H1 (cell line): Measurements from ENCODE around the gene KRT9. TPM values are rescaled to one million over a fixed set of nuclear protein-coding genes. Genes with fewer than 3 reads are reported as not detected.

Source experiments
- ATF3 ChIP-seq: IDR thresholded peaks from 2 replicates; pipeline ENCODE4 v1.6.1; 2011; ENCODE audit warnings: low read depth, mild to moderate bottlenecking, low read length; ENCODE audit not compliant: insufficient read depth
- MAFK ChIP-seq: IDR thresholded peaks from 2 replicates; pipeline ENCODE4 v1.6.1; 2012; ENCODE audit warnings: low read depth, mild to moderate bottlenecking, improper control_type of control experiment, low read length
- RBBP5 ChIP-seq: IDR thresholded peaks from 2 replicates; pipeline ENCODE4 v1.7.1; 2012; ENCODE audit warnings: low read depth, mild to moderate bottlenecking, inconsistent platforms, low read length, moderate library complexity, borderline replicate concordance
- SP2 ChIP-seq: IDR thresholded peaks from 2 replicates; pipeline ENCODE4 v1.6.1; 2012; ENCODE audit warnings: mild to moderate bottlenecking, low read length, inconsistent platforms
- TCF12 ChIP-seq: IDR thresholded peaks from 2 replicates; pipeline ENCODE4 v1.6.1; 2011; ENCODE audit warnings: low read depth, mild to moderate bottlenecking, low read length
- polyA plus RNA-seq, 7 experiments: library from polyadenylated mRNA; depleted of rRNA in 3 of 7; stranded (reverse) in 5 of 7; unstranded in 2 of 7; fragments of >200 nt in 5 of 7; fragments of 200-250 nt in 2 of 7; gene quantifications; 1 replicate in 5 of 7; 2 replicates in 1 of 7; 4 replicates in 1 of 7; pipeline versions ENCODE4 v1.2.1 to v1.2.3, GENCODE V29; 2011 to 2013; ENCODE audit warnings: missing spikeins in 2 of 7, mixed read lengths in 2 of 7
- total RNA-seq: library from RNA; stranded (reverse); fragmentation: NEBNext Ultra II Directional; extraction: Animal tissue kit (Norgen Biotek cat#: 25700); gene quantifications from 2 replicates; pipeline ENCODE4 v1.2.1, GENCODE V29; 2021

Gene KRT9
- total and polyA plus RNA-seq, 2 of the 8 experiments (the other 6 are each of a cell fraction or from before 2014, with no cell fraction given) = not detected

GRCh38 chr17:41540921-41541625 lies 30.8 kb downstream of the KRT9 start (continued):
- TF ChIP-seq SP2 (no peak), RBBP5 (no peak), TCF12 (no peak), MAFK (no peak), ATF3 (no peak)
